ENCODE data around the gene IPO11. TPM values are rescaled to one million over a fixed set of nuclear protein-coding genes. Genes with fewer than 3 reads are reported as not detected.
"Not testable (repeated sequence)": the region's sequence is repeated elsewhere in the genome, so short reads cannot be mapped to it uniquely, and the experiment has no call there.

IPO11 gene
- total RNA-seq, 1 donor from 2014 or later = 29.1 TPM

DNA sequence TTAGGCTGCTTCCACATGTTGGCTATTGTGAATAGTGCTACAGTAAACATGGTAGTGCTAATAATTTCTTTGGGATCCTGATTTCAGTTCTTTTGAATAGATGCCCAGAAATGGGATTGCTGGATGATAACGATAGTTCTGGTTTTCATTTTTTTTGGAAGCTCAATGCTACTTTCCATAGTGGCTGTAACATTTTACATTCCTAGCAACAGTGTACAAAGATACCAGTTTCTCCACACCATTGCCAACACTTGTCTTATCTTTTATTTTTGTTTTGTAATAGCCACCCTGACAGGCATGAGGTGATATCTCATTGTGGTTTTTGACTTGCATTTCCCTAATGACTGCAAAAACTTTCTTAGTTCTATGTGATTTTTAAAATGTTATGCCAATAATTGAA lies 97.2 kb downstream of the IPO11 start:
- intact Hi-C loops (cut with micrococcal nuclease) = no loop called here

GRCh38 chr5:62513085-62513484 lies 100.5 kb downstream of the IPO11 start:
- intact Hi-C loops (cut with micrococcal nuclease) = not testable (repeated sequence)

- intact Hi-C loops (cut with micrococcal nuclease) = no loop called here
These were observed 102.1 kb downstream of the IPO11 start for GRCh38 chr5:62514510-62515119.

GRCh38 chr5:62520812-62521211 lies 108.2 kb downstream of the IPO11 start:
- intact Hi-C loops (cut with micrococcal nuclease) = not testable (repeated sequence)

DNA sequence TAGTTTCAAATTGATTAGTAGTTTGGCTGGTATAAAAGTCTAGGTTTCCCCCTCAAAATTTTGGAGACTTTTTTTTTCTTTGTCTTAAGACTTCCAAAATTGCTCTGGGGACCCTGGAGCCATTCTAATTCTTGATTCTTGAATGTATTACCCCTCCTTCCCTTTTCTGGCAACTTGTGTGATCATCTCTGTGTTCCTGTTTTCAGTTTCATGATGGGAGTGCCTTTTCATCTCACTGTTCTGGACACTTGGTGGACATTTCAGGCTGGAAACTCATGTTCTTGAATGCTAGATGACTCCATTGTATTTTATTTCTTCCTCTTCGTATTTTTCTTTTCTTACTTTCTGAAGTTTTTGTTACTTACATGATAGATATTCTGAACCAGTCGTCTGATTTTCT lies 108.8 kb downstream of the IPO11 start:
- intact Hi-C loops (cut with micrococcal nuclease) = no loop called here

- intact Hi-C loops (cut with micrococcal nuclease) = no loop called here
These were observed 110.2 kb downstream of the IPO11 start for GRCh38 chr5:62522811-62523210.

GRCh38 chr5:62533597-62533996 lies 121.0 kb downstream of the IPO11 start:
- intact Hi-C loops (cut with micrococcal nuclease) = no loop called here

- intact Hi-C loops (cut with micrococcal nuclease) = no loop called here
These were observed 122.1 kb downstream of the IPO11 start for GRCh38 chr5:62534461-62535236.

DNA sequence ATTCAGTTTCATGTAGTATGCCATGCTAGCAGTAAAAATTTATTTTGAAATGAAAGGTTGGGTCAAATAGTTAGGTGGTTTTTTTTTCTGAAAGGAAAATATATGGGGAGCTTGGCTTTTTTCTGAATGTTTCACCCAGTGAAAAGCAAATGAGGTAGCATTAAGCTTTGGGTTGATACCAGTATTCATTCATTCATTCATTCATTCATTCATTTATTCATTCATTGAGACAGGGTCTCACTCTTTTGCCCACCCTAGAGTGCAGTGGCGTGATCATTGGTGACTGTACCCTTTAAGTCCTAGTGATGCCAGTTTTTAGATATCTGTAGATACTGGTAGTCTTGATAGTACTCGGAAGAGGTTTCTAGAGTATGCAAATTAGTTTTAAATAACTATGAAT lies 123.7 kb downstream of the IPO11 start:
- intact Hi-C loops (cut with micrococcal nuclease) = no loop called here

GRCh38 chr5:62536783-62537182 lies 124.2 kb downstream of the IPO11 start:
- intact Hi-C loops (cut with micrococcal nuclease) = no loop called here

DNA sequence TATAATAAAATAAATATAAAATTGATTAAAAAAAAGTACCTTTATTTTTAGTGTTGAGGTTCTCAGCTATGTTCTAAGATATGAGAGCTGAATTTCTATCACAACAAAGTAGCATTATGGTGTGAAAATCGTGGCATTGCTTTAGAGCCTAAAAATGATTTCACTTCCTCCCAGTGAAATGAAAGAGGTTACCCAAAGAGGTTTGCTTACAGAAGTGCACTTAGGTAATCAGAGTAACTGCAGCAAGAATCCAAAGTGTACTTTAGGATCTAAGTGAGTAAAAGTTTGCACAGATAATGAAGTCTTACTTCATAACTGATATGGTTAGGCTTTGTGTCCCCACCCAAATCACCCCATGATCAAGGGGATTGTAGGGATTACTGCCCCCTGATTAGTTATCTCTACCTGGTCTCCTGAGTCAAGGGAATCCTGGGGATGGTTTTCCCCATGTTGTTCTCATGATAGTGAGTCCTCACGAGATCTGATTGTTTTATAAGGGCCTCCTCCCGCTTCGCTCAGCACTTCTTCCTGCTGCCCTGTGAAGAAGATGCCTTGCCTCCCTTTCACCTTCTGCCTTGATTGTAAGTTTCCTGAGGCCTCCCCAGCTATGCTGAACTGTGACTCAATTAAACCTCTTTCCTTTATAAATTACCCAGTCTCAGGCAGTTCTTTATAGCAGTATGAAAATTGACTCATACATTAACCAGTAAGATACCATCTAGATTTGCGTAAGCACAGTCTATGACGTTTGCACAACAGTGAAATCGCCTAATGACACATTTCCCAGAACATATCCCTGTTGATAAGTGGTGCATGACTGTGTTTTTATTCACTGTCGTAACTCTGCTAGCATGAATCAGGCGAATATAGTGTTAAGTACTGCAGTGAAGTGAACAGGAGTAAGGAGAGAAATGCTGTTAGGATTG lies 125.7 kb downstream of the IPO11 start:
- intact Hi-C loops (cut with micrococcal nuclease) = no loop called here

- intact Hi-C loops (cut with micrococcal nuclease) = no loop called here
These were observed 130.2 kb downstream of the IPO11 start for GRCh38 chr5:62542720-62543119.

DNA sequence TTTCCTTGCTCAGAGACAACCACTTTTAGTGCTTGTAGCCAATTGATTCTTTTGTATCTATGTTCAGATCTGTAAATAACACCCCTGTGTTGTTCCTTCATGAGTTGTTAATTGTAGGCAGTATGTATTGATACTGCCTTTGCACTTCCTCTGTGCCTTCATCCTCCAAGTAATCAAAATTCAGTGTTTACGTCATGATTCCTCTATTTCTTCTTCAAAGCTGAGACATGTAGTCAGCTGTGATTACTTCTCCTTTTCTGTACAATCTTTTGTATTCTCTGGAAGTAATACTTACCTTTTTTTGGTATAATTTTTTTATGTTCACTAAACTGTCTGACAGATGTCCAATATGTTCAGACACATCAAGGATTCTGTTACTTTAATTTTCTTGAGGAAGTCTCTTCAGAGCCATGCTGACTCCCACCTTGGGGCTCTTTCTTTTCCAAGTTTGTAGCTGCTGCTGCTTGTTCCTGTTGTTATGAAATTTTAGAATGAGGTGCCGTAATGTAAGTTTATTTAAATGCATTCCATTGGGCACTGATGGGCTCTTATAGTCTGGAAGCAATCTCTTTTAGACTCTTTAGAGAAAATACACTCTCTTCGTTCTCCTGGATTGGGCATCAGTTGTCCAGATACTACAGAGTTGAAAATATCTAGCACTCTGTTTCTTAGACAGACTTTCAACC lies 135.5 kb downstream of the IPO11 start:
- intact Hi-C loops (cut with micrococcal nuclease) = no loop called here

DNA sequence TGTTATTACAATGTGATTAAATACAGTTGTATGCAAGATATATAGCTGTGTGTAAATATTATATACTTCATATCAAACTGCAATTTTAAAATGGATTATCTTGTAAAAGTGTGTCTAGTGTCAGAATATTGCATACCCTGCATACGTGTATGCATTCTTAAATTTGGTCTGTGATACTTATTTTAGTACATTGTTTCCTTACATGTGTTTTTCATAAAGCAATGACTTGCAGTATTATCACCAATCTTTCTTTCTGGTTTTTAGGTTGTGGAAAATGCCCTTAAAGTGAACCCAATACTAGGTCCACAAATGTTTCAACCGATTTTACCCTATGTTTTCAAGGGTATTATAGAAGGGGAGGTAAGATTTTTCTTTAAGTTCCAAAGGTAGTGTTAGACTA lies 137.5 kb downstream of the IPO11 start:
- intact Hi-C loops (cut with micrococcal nuclease) = no loop called here

DNA sequence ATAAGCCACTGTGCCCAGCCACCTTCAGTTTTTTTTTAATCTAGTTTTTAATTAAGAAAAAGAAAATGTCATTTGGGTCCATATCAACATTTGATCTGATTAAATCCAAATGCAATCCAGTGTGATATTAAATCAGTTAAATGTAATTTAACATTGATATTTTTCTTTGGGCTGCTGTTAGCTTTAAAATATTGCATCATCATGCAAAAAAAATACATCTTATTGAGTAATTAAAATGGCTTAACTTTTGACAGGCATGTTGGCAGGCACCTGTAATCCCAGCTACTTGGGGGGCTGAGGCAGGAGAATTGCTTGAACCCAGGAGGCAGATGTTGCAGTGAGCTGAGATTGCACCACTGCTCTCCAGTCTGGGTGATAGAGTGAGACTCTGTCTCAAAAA lies 143.4 kb downstream of the IPO11 start:
- intact Hi-C loops (cut with micrococcal nuclease) = no loop called here

DNA sequence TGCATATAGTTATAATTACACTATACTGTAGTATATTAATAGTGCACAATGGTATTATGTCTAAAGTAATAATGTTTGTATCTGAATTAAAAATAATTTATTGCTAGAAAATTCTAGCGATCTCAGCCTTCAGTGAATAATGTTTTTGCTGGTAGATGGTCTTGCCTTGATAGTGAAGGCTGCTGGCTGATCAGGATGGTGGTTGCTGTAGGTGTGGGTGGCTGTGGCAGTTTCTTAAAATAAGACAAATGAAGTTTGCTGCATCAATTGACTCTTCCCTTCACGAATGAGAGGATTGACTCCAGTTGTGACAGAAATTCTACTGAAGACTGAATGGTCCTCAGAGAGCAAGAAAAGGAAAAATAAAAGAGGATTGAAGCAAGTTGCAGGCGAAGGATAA lies 146.4 kb downstream of the IPO11 start:
- intact Hi-C loops (cut with micrococcal nuclease) = no loop called here

- intact Hi-C loops (cut with micrococcal nuclease) = no loop called here
These were observed 148.2 kb downstream of the IPO11 start for GRCh38 chr5:62560786-62561185.

DNA sequence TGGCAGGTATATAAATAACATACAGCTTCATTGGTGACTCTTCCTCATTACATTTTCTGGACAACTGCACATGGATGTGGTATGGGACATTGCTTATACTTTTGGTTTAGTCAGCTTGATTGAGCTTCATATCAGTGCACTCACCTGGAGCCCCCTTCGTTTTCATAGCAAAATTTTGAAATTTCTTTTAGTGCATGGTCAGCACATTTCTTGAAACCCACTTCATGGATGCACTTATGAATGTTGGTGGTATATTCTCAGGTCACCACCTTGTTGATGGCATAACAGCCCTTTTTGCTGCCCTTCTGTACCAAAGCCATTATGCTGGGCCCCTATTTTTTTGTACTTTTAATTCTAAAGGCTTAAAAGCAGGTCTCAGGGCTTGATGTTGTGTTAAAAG lies 149.3 kb downstream of the IPO11 start:
- intact Hi-C loops (cut with micrococcal nuclease) = no loop called here

- intact Hi-C loops (cut with micrococcal nuclease) = no loop called here
These were observed 150.3 kb downstream of the IPO11 start for GRCh38 chr5:62562867-62563266.

DNA sequence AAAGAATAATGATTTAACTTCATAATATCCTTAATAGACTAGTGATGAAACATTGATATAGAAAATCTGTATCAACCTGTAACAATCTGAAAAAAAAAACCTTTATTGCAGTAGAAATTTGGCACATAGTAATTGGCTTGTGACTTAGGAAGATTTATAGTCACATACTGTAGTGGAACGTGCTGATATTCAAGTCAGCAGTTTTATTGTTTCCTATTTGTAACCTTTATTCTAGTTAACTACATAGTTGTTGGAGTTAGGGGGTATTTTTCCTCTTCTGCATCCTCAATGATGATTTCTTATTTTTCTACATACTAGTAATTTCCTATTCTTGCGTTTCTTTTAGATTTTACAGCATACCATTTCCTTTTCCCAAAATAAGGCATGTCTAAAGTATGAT lies 151.5 kb downstream of the IPO11 start:
- intact Hi-C loops (cut with micrococcal nuclease) = no loop called here

DNA sequence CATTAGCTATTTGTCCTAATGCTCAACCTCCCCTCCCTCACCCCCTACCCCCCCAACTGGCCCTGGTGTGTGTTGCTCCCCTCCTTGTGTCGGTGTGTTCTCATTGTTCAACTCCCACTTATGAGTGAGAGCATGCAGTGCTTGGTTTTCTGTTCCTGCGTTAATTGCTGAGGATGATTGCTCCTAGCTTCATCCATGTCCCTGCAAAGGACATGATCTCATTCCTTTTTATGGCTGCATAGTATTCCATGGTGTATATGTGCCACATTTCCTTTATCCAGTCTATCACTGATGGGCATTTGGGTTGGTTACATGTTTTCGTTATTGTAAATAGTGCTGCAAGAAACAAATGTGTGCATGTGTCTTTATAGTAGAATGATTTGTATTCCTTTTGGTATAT lies 153.2 kb downstream of the IPO11 start:
- intact Hi-C loops (cut with micrococcal nuclease) = not testable (repeated sequence)
